Forelimb muscle (tissue), 1 donor: ENCODE measurements around the gene MROH8. TPM values are rescaled to one million over a fixed set of nuclear protein-coding genes. Genes with fewer than 3 reads are reported as not detected.
"Not testable (repeated sequence)": the region's sequence is repeated elsewhere in the genome, so short reads cannot be mapped to it uniquely, and the experiment has no call there.

Experiments
- DNase-seq: peaks from one replicate; pipeline ENCODE4 v3.0.0-alpha.2; 2013; ENCODE audit warnings: low read depth
- polyA plus RNA-seq: library from polyadenylated mRNA; unstranded; fragments of 120-200 nt; gene quantifications from one replicate; pipeline ENCODE4 v1.2.1, GENCODE V29; 2013; ENCODE audit not compliant: insufficient read length

Gene MROH8
- polyA plus RNA-seq, 1 donor, result 6.2 TPM

DNA sequence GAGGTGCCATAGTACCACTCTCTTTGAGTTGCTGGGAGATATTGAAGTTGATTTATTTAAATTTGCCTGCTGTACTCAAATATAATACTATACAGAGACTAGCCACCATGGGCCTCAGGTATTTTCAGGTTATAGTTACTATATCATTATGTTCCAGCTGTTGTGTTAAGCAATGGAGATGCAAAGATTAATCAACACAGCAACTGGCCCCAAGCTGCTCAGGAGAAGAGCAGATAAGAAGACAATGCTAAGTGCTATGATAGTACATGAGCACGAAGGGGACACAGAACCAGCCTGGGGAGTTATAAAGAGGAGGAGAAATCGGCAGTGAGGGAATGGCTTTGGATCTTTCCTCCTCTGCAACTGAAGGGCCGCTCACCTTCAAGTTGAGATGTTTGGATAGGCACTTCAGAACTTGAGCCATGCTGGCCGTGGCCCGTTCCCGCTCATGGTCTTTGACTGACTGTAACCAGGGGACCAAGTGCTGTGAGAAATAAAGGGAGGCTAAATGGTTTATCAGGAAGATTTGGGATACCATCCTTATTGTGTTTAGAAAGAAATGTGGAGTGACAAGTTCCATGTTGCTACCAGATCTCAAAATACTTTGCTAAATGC is 24.6 kb downstream of the MROH8 start:
- no peak for DNase-seq

DNA sequence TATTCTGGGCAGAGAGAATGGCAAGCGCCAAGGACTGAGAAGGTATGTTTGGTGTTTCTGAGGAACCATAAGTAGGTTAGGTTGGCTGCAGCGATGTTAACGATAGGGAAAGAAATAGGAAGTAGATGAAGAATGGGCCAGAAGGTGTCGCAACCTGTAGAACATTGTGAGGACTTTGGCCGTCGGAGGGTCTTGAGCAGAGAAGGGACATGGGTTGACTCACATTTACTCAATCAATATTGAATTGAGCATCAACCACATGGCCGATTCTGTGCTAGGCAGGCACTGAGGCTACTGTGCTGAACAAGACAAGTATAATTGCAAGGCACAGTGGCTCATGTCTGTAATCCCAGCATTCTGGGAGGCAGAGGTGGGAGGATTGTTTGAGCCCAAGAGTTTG is 27.1 kb downstream of the MROH8 start:
- DNase-seq, result no peak

DNA sequence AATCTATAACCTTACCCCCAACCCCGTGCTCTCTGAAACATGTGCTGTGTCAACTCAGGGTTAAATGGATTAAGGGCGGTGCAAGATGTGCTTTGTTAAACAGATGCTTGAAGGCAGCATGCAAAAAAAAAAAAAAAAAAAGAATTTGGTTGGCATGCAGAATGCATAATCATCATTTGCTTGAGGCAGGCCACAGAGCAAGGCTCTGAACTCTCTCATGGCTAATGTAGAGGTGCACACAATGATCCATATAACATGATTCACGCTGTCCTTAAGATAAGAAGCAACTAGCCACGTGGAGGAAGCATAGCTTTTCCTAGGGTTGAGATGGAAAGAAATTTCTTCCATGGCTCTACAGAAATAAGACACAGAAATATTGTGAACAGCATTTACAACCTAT is 27.8 kb downstream of the MROH8 start:
- DNase-seq, result no peak

DNA sequence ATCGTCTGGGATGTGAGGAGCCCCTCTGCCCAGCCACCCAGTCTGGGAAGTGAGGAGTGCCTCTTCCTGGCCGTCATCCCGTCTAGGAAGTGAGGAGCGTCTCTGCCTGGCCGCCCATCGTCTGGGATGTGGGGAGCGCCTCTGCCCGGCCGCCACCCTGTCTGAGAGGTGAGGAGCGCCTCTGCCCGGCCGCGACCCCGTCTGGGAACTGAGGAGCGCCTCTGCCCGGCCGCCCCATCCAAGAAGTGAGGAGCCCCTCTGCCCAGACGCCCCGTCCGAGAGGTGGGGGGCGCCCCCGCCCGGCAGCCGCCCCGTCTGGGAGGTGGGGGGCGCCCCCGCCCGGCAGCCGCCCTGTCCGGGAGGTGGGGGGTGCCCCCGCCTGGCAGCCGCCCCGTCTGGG is 28.5 kb downstream of the MROH8 start:
- DNase-seq, result not testable (repeated sequence)

DNA sequence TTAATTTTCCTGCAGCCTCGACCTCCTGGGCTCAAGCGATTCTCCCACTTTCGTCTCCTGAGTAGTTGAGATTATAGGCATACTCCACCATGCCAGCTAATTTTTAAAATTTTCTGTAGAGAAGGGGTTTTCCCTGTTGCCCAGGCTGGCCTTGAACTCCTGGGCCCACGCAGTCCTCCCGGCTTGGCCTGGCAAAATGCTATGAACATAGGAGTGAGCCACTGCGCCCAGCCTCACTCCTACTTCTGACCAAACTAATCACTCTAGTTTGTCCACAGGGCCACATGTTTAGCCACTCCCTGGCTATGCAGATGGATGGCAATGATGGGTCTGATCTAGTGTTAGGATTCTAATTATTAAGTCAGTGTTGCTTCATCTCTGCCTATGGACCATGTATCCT is 32.1 kb downstream of the MROH8 start:
- no peak for DNase-seq

DNA sequence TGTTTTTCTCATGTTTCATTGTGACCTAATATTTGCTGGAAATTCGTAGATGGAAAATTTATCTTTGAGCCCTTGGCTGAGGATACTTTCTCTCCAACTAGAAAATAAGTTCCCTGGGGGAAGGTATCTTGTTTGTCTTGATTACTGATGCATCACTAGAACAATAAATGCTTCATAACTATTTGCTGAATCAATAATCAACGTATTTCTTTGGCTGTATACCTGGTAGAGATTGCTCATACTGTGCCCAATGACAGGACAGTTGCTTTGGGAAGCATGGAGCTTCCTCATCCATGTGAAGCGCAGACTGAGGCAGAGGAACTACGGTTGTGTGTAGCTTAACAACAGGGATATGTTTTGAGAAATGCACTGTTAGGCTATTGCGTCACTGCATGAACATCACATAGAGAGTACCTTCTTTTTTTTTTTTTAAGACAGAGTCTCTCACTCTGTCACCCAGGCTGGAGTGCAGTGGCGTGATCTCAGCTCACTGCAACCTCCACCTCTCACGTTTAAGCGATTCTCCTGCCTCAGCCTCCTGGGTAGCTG is 34.4 kb downstream of the MROH8 start:
- no peak for DNase-seq

DNA sequence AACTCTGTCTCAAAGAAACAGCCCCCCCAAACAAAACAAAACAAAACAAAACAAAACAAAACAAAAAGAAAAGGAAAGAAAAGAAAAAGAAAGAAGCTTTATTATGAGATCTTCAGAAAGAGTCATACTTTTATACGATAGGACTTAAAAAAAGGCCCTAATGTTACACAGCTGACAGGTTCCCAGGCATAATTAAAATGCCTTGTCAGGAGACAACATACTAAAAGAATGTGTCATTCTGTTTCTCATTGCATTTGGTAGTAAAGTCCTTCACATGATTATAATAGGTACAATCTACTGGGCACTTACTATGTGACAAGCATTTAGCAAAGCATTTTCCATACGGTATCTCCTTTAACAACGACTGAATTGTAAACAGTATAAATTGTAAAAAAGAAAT is 36.6 kb downstream of the MROH8 start:
- DNase-seq, result no peak

DNA sequence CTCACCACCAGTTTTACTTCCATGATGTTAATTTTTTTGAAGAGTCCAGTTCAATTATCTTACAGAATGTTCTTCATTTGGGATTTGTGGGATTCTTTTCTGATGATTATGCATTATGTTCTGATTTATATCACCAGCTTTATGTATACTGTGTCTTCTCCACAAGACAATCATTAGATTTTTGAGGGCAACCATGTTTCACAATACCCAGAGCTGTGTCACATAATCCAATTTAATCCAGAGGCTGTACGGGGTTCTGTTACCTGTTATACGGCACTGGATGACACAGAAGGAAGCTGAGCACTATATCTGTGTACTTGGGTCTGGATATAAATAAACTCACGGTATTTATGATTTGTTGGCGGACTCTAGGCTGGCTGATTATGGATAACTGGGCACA is 41.8 kb downstream of the MROH8 start:
- no peak for DNase-seq

DNA sequence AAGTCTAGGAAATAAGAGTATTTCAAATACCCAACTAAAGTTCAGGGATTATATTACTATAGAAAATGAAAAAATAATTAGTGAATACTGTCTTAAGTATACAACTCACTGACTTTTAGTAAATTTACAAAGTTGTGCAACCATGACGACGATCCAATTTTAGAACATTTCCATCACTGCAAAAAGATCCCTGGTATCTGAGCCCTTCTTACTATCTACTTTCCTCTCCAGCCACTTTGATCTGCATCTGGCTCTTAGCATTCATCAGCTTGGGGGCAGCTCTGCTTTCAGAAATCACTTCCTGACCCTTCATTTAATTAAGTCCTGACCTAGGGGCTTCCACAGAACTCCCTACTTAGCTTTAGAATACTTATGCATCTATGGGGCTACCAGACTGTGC is 45.4 kb downstream of the MROH8 start:
- DNase-seq, result no peak

DNA sequence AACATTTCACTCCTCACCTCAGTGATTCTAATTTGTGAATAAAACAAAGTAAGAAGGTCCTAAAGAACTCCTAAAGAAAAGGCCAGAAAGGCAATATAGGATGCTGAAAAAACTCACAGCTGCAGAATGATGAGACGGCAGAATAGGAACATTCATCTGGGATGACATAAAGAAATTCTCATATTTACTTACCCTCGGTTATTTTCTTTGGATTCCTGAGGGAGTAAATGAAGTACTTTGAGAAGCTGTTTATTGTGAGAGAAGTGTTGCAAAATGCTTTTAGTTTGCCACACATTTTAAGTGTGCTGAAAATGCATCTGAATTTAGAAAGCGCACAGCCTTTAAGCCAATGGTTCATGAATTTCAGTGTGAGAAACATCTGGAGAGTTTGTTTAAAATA is 47.9 kb downstream of the MROH8 start:
- DNase-seq, result no peak

DNA sequence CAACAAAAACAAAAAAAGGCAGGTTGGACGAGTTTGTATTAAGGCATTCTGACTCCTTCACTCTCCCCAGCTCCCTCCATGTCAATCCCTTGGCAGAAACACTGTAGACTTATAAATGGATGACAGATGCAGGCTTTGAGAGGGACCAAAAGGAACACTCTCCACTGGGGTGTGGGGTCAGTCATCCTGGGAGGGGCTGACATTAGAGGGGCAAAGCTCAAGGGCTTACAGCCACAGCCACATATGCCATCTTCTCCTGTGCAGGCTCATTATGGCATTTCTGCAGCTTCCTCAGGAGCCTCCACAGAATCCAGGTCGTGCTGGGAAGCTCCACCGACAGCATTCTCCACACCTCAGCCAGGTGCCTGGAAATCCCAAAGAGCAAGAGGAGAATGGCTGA is 50.5 kb downstream of the MROH8 start:
- DNase-seq, result no peak

DNA sequence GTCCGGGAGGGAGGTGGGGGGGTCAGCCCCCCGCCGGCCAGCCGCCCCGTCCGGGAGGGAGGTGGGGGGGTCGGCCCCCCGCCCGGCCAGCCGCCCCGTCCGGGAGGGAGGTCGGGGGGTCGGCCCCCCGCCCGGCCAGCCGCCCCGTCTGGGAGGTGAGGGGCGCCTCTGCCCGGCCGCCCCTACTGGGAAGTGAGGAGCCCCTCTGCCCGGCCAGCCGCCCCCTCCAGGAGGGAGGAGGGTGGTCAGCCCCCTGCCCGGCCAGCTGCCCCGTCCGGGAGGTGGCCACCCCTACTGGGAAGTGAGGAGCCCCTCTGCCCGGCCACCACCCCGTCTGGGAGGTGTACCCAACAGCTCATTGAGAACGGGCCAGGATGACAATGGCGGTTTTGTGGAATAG is 53.1 kb downstream of the MROH8 start:
- not testable (repeated sequence) for DNase-seq

DNA sequence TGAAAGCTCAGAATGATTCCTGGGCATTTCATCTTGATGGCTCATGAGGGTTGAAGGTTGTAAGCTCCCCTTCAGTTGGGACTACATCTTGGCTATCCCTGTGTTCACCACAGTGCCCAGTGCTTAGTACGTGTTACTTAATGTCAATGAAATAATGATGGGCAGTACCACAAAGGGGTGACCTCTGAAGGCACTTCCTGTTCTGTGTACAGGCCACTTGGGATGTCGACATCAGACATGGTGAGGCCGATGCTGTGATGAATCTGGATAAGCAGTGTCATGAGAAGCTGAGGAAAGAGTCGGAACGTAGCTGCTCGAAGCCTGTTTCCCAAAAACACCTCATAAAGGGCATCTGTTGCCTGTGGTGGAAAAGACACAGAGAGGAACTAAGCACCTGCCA is 55.9 kb downstream of the MROH8 start:
- no peak for DNase-seq

DNA sequence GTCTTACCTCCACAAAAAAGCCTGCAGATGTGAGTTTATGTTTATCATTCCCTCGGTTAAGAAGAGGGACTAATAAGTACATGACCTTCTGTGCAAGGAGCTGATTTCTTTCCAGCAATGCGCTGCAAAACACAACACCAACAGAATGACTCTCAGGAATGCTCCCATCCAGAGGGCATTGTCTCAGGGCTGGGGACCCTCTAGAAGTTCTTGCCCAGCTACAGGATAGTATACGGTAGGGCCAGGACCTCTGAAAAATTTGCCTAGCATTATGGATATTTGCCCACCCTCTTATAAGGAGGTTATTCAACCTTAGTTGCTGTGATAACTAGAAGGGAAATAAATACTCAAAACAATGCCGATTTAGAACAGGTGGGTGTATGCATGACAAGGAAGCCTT is 58.9 kb downstream of the MROH8 start:
- no peak for DNase-seq

DNA sequence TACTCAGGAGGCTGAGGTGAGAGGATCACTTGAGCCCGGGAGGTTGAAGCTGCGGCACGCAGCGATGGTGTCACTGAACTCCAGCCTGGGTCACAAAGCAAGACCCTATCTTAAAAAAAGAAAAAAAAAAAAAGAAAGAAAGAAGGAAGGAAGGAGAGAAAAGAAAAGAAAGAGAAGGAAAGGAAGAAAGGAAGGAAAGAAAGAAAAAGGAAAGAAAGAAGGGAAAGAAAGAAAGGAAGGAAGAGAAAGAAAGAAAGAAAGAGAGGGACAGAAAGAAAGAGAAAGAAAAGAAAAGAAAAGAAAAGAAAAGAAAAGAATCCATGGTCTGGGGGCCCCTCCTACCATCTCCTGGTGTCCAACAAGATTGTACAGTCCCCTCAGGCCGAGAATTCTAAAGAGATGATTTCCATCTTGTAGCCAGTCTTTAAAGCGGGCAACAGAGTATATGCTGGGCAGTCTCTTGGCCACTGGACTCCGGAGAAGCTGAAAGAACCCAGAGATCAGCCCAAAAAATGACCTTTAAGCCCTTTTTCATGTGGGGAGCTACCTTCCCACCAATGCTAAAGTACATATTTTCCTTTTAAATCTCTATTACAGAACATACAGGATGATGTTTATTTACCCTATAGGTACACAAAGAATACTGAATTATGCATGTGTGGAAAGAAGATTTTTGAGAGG is 59.9 kb downstream of the MROH8 start:
- no peak for DNase-seq

DNA sequence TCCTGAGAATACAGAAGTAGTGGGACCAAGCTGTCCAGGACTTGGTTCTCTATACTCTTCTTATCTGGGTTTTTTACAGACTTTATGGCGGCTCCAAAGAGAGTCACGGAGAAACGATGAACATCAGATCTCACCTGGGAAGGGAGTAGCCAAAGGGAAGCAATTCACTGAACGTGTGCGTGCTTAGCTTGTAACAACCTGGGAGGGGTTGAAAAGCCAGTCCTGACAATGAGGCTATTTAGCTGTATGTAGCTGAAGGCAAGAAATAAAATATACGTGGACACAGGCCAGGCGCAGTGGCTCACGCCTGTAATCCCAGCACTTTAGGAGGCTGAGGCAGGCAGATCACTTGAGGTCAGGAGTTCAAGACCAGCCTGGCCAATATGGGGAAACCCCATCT is 65.3 kb downstream of the MROH8 start:
- no peak for DNase-seq

DNA sequence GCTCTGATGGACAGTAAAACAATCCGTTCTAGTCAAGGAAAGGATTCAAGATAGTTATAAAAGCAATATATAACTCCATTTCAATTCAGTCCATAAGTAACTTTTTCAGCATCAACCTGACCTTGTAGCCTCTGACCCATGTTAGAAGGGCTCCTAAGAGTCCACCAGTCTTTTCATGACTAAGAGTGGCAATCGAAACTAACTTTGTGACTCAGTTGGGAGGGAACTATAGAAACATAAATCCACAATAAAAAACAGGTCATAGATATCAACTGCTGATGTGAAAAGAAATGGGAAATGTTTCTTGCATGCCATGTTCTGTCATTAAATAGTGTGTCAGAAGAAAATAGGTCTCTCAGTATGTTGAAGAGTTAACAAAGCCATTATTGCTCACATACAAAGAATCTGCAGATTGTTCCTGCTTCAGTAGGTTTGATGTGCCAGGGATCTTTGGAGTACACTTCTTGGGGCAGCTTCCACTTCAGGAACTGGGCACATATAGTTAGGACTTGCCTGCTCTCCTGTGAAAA is 67.4 kb downstream of the MROH8 start:
- DNase-seq, result no peak

DNA sequence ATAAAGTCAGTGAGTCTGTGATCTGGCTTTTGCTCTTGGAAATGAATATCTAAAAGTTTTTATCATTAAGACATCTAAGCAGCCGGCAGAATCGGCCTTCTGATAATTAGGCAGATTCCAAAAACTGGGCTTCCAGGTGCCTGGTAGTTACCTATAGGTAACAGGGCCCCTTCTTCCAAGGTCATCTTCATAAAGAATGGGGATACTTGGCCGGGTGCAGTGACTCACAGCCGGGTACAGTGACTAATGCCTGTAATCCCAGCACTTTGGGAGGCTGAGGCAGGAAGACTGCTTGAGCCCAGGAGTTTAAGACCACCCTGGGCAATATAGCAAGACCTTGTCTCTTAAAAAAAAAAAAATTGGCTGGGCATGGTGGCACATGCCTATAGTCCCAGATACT is 70.7 kb downstream of the MROH8 start:
- DNase-seq, result no peak

DNA sequence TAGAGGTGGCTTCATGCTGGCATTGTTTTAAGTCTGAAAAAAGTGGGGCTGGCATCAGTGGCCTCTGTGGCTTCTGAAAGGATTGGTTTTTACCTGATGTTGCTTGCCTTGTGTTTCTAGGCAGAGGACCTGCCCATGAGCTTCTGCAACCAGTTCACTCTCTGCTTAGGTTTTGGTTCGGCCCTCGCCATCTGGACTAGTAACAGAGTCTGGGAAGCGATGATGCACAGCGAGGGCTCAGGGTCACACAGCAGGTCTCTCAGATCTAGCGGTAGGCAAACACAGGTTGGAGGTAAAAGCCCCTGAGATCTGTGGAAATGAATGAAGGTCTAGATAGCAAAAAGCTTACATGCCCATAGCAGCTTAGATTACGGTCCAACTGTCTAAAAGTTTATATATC is 76.8 kb downstream of the MROH8 start:
- DNase-seq, result no peak

DNA sequence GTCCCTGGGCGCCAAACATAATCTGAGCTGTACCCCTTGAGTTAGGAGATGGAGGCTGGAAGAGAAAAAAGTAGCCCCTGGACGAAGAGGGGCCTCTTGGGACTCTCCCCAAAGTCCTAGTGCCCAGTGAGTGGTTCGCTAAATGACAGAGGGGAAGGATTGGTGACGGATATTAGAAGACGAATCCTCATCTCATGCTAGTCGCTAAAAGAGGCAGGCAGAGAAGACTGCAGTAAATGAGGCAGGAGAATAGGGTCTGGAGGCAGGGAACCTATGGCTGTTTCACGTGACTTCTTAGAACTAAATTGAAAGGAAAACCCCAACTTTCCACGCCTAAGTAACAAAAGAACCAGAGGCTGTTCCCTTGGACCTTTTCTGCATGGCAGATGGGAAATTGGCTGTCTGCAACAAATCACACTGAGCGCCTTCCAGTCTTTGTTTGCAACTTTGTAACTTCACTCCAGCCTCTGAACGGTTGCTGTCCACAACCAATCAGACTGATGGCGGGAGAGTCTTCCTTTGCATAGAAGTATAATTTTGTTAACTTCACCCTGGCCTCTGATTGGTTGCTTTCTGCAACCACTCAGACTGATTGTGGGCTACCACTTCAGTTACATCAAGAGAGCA is 82.8 kb downstream of the MROH8 start:
- DNase-seq, result no peak

DNA sequence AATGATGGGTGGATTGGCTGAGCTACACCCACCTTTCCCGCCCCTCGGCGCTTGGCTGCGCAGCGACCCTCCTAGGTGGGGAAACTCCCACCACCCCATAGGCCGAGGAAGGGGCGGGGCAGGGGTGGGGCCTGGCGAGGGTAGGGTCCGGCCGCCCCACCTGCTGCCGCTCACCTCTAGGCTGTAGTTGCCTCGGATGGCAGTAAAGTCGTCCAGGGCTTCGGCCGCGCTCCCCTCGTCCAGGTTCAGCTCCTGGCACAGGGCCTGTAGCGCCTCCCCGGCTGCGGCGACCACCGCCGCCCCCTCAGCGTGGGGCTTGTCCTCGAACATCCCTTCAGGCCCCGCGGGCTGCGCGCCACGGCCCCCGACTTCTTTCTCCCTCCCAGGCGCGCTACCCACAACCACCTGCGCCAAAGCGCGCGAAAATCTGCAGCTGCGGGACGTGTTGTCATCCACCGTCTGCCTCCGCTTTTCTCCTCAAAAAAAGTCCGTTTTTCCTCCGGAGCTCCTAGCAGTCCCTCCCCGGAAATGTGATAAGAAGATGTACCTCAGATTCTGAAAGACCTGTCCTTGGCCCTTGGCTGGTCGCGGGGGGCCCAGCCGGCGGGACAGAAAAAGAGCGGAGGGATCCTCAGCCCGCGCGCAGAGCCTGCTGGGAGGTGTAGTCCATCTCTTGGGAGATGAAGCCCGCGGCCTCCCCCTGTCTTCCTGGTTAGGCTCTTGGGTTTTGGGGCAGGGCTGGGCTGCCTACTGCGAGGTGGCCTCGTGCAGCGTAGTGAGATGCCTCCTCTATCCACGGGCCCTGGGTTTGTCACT is 83.5 kb downstream of the MROH8 start, which contains the start of gene RBL1:
Gene RBL1, minus strand, starts transcription at position 399 of the 816 bp plus-strand sequence. Its CDS starts 69 bp downstream, at position 330.
- DNase-seq, result peak; percentile 76

DNA sequence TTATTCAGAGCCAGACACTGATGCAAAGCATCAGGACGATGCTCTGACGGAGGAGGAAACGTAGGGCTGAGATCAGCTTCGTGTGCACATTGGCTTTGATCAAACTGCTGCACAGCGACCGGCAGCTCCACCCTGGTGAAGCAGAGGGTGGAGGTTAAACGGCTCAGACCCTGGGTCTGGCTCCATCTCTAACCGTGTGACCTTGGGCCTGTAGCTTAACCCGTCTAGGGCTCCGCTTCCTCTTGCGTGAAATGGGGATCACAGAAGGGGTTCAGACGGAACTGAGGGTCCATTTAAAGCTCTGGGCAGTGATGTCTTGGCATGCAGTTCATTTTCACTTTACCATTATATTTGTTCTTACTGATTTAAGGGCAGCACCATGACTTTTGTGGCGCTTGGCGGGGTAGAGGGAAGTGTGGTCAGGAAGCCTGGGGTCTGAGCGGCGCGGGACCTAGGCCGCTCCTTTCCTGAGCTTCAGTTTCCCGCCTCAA is 84.2 kb downstream of the MROH8 start:
- no peak for DNase-seq
